A549 treated with GW870086 at 1 μM for 4 hours (cell line): ENCODE measurements around the gene ATG4C. TPM values are rescaled to one million over a fixed set of nuclear protein-coding genes. Genes with fewer than 3 reads are reported as not detected.

ENCODE experiments used
- total RNA-seq: library from RNA; stranded (reverse); fragments of 200-300 nt; extraction: Qiagen RNA extraction; gene quantifications from 5 replicates; pipeline ENCODE4 v1.2.3, GENCODE V29; 2022; ENCODE audit warnings: low read depth

The ATG4C gene
- 3.1 to 5.6 TPM (median 4.2 TPM) in 5 replicates for total RNA-seq

DNA sequence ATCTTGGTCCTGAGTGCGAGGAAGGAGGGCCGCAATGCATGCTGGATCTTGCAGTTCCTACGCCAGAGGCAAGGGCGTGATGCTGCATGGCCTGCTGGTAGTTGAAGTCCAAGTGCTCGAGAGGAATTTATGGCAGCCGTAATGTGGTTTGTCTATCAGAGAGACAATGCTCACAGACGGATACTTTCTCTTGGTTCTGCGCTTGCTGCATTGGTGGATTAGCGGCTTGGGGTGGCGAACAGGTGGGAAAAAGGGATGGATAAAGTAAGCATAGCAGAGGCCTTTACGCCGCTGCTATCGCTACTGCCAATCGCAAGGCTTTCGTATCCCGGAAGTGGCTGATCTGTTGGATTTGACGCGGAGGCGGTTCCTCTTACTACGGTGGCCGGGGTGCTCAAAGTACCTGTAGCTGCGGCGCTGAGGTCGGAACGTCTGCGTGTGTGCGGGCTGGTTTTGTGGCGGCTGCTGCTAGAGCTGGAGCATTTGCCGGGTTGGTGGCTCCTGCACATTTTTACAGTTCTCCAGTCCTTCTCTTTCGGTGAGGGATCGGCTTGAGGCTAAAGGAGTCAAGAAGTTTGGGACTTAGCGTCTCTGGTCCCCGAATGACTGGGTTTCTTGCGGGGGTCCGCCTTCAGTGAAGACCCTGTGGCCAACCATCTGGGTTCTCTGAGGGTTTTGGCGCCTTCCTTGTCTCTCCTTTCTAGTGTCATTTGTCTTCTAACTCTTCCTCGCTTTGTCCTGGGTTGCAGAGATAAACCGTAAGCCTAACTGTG, at the start of gene ATG4C:
Gene ATG4C (plus strand): TSS at position 397 of the 773 bp plus-strand sequence. CDS start 19,655 bp downstream, outside the sequence.

Other genes starting within 250 kb of the ATG4C start
- gene ANGPTL3, start 186.6 kb upstream of the ATG4C start, total RNA-seq = not detected in 5 replicates
- gene DOCK7, start 95.7 kb upstream of the ATG4C start, total RNA-seq = 10.1 to 39.5 TPM (median 14.5 TPM) in 5 replicates